ENCODE data around the gene EDN2.

- TF ChIP-seq EZH2 (IDR thresholded peaks at IDR 0.05; ENCODE audit: borderline replicate concordance, low read depth, low read length, poor library complexity, severe bottlenecking) (no peak), CTCF (conservative IDR thresholded peaks at IDR 0.05; ENCODE audit: low read depth, low read length) (no peak)
Measured at GRCh38 chr1:41462680-41463004, 21.8 kb downstream of the EDN2 start.
